GM12892 (cell line): ENCODE measurements around the gene MED15.

Source experiments
- POLR2A ChIP-seq: IDR thresholded peaks from 2 replicates; pipeline ENCODE4 v1.6.1; 2011; ENCODE audit warnings: low read depth, low read length, control low read depth
- POLR2AphosphoS5 ChIP-seq: IDR thresholded peaks from 2 replicates; pipeline ENCODE4 v1.6.1; 2011; ENCODE audit warnings: low read depth, low read length, control low read depth

GRCh38 chr22:20621162-20621561 is 113.8 kb downstream of the MED15 start:
- no peak for TF ChIP-seq POLR2A
- no peak for TF ChIP-seq POLR2AphosphoS5
